Skeletal muscle cell (primary cell): ENCODE results near the gene KAT14.
"Not testable (repeated sequence)": the region's sequence is repeated elsewhere in the genome, so short reads cannot be mapped to it uniquely, and the experiment has no call there.

Experiments
- DNase-seq: peaks from one replicate; pipeline ENCODE4 v3.0.0-alpha.2; 2010; ENCODE audit warnings: low read depth
- H3K4me3 ChIP-seq: 2 replicates; pipeline ENCODE4 v1.5.1; 2011; ENCODE audit warnings: low read depth, mild to moderate bottlenecking, control low read depth, low read length, moderate library complexity

KAT14 gene

GRCh38 chr20:18197382-18198070 lies 59.9 kb downstream of the KAT14 start:
- DNase-seq, result no peak
- H3K4me3 ChIP-seq, result no peak overlapping the region

GRCh38 chr20:18202966-18203365 lies 65.3 kb downstream of the KAT14 start:
- no peak for DNase-seq
- H3K4me3 ChIP-seq, result no peak overlapping the region

- not testable (repeated sequence) for H3K4me3 ChIP-seq, DNase-seq
Measured at GRCh38 chr20:18203700-18204099, 66.0 kb downstream of the KAT14 start.

GRCh38 chr20:18213002-18213401 lies 75.3 kb downstream of the KAT14 start:
- no peak overlapping the region for H3K4me3 ChIP-seq
- DNase-seq, result no peak

GRCh38 chr20:18215566-18215965 lies 77.9 kb downstream of the KAT14 start:
- no peak for DNase-seq
- H3K4me3 ChIP-seq, result no peak overlapping the region

GRCh38 chr20:18218280-18218679 lies 80.6 kb downstream of the KAT14 start:
- H3K4me3 ChIP-seq, result no peak overlapping the region
- DNase-seq, result no peak

GRCh38 chr20:18223409-18223808 lies 85.7 kb downstream of the KAT14 start:
- H3K4me3 ChIP-seq, result no peak overlapping the region
- no peak for DNase-seq

GRCh38 chr20:18224968-18225568 lies 87.4 kb downstream of the KAT14 start:
- H3K4me3 ChIP-seq, result no peak overlapping the region
- DNase-seq, result peak; percentile 30

GRCh38 chr20:18225632-18226031 lies 88.0 kb downstream of the KAT14 start:
- no peak for DNase-seq
- no peak overlapping the region for H3K4me3 ChIP-seq

- DNase-seq, H3K4me3 ChIP-seq: not testable (repeated sequence)
Measured at GRCh38 chr20:18226741-18227140, 89.1 kb downstream of the KAT14 start.

GRCh38 chr20:18233408-18233943 lies 95.8 kb downstream of the KAT14 start:
- DNase-seq, result no peak
- no peak overlapping the region for H3K4me3 ChIP-seq
